ENCODE data around the gene EPB41L2.
"Not testable (repeated sequence)": the region's sequence is repeated elsewhere in the genome, so short reads cannot be mapped to it uniquely, and the experiment has no call there.

EPB41L2 gene

GRCh38 chr6:130815200-130816071, 247.6 kb downstream of the EPB41L2 start:
- H3K9ac ChIP-seq (ENCODE audit: low read depth, low read length), result no peak overlapping the region
- no peak overlapping the region for H3K4me3 ChIP-seq (ENCODE audit: low read depth, low read length)
- no peaks in the 10 kb centered on the region for H3K27me3 ChIP-seq (ENCODE audit: control insufficient read depth, insufficient read depth, low read length)
- no peak overlapping the region for H3K27ac ChIP-seq (ENCODE audit: low read depth, low read length)
- H3K36me3 ChIP-seq (ENCODE audit: control insufficient read depth, insufficient read depth, low read length), result no peaks in the 10 kb centered on the region
- no peaks in the 10 kb centered on the region for H3K4me1 ChIP-seq (ENCODE audit: control insufficient read depth, insufficient read depth, low read length)
- H3K9me3 ChIP-seq (ENCODE audit: control insufficient read depth, insufficient read depth, low read length), result no peaks in the 10 kb centered on the region

- H3K4me3 ChIP-seq (ENCODE audit: low read depth, low read length), result no peak overlapping the region
- H3K9ac ChIP-seq (ENCODE audit: low read depth, low read length), result no peak overlapping the region
- no peaks in the 10 kb centered on the region for H3K9me3 ChIP-seq (ENCODE audit: control insufficient read depth, insufficient read depth, low read length)
- H3K36me3 ChIP-seq (ENCODE audit: control insufficient read depth, insufficient read depth, low read length), result no peaks in the 10 kb centered on the region
- H3K4me1 ChIP-seq (ENCODE audit: control insufficient read depth, insufficient read depth, low read length), result no peaks in the 10 kb centered on the region
- H3K27me3 ChIP-seq (ENCODE audit: control insufficient read depth, insufficient read depth, low read length), result no peaks in the 10 kb centered on the region
- no peak overlapping the region for H3K27ac ChIP-seq (ENCODE audit: low read depth, low read length)
These were observed 248.5 kb downstream of the EPB41L2 start for GRCh38 chr6:130814506-130814905.

GRCh38 chr6:130811932-130812331, 251.1 kb downstream of the EPB41L2 start:
- Histone ChIP-seq H3K9ac (ENCODE audit: low read depth, low read length) (no peak overlapping the region), H3K4me1 (ENCODE audit: control insufficient read depth, insufficient read depth, low read length) (no peaks in the 10 kb centered on the region), H3K4me3 (ENCODE audit: low read depth, low read length) (no peak overlapping the region), H3K9me3 (ENCODE audit: control insufficient read depth, insufficient read depth, low read length) (no peaks in the 10 kb centered on the region), H3K27me3 (ENCODE audit: control insufficient read depth, insufficient read depth, low read length) (no peaks in the 10 kb centered on the region), H3K36me3 (ENCODE audit: control insufficient read depth, insufficient read depth, low read length) (no peaks in the 10 kb centered on the region), H3K27ac (ENCODE audit: low read depth, low read length) (no peak overlapping the region)

- Histone ChIP-seq H3K9ac (ENCODE audit: low read depth, low read length) (no peak overlapping the region), H3K4me3 (ENCODE audit: low read depth, low read length) (no peak overlapping the region), H3K36me3 (ENCODE audit: control insufficient read depth, insufficient read depth, low read length) (no peaks in the 10 kb centered on the region), H3K9me3 (ENCODE audit: control insufficient read depth, insufficient read depth, low read length) (no peaks in the 10 kb centered on the region), H3K27me3 (ENCODE audit: control insufficient read depth, insufficient read depth, low read length) (no peaks in the 10 kb centered on the region), H3K27ac (ENCODE audit: low read depth, low read length) (no peak overlapping the region), H3K4me1 (ENCODE audit: control insufficient read depth, insufficient read depth, low read length) (no peaks in the 10 kb centered on the region)
These were observed 252.6 kb downstream of the EPB41L2 start for GRCh38 chr6:130810307-130811030.

- not testable (repeated sequence) for H3K27me3 ChIP-seq (ENCODE audit: control insufficient read depth, insufficient read depth, low read length); H3K9me3 ChIP-seq (ENCODE audit: control insufficient read depth, insufficient read depth, low read length)
These were observed 261.7 kb downstream of the EPB41L2 start for GRCh38 chr6:130801368-130801767.

GRCh38 chr6:130797061-130797460, 266.0 kb downstream of the EPB41L2 start:
- H3K4me1 ChIP-seq (ENCODE audit: control insufficient read depth, insufficient read depth, low read length), result peaks cover 25% of the 10 kb centered on the region
- no peaks in the 10 kb centered on the region for H3K27me3 ChIP-seq (ENCODE audit: control insufficient read depth, insufficient read depth, low read length)
- no peak overlapping the region for H3K4me3 ChIP-seq (ENCODE audit: low read depth, low read length)
- no peak overlapping the region for H3K9ac ChIP-seq (ENCODE audit: low read depth, low read length)
- peaks cover 7% of the 10 kb centered on the region; the same call in 1 of the 2 replicates for H3K9me3 ChIP-seq (ENCODE audit: control insufficient read depth, insufficient read depth, low read length)
- no peaks in the 10 kb centered on the region for H3K36me3 ChIP-seq (ENCODE audit: control insufficient read depth, insufficient read depth, low read length)
- no peak overlapping the region for H3K27ac ChIP-seq (ENCODE audit: low read depth, low read length)

More at GRCh38 chr6:130801368-130801767, 261.7 kb downstream of the EPB41L2 start:
- H3K9ac ChIP-seq (ENCODE audit: low read depth, low read length); H3K27ac ChIP-seq (ENCODE audit: low read depth, low read length); H3K4me3 ChIP-seq (ENCODE audit: low read depth, low read length); H3K36me3 ChIP-seq (ENCODE audit: control insufficient read depth, insufficient read depth, low read length); H3K4me1 ChIP-seq (ENCODE audit: control insufficient read depth, insufficient read depth, low read length): not testable (repeated sequence)

- no peak overlapping the region for H3K27ac ChIP-seq (ENCODE audit: low read depth, low read length)
- H3K27me3 ChIP-seq (ENCODE audit: control insufficient read depth, insufficient read depth, low read length), result no peaks in the 10 kb centered on the region
- H3K9me3 ChIP-seq (ENCODE audit: control insufficient read depth, insufficient read depth, low read length), result peaks cover 7% of the 10 kb centered on the region; the same call in 1 of the 2 replicates
- no peaks in the 10 kb centered on the region for H3K36me3 ChIP-seq (ENCODE audit: control insufficient read depth, insufficient read depth, low read length)
- peaks cover 25% of the 10 kb centered on the region for H3K4me1 ChIP-seq (ENCODE audit: control insufficient read depth, insufficient read depth, low read length)
- H3K9ac ChIP-seq (ENCODE audit: low read depth, low read length), result no peak overlapping the region
- H3K4me3 ChIP-seq (ENCODE audit: low read depth, low read length), result no peak overlapping the region
These were observed 266.6 kb downstream of the EPB41L2 start for GRCh38 chr6:130796313-130796905.

GRCh38 chr6:130794738-130795137, 268.3 kb downstream of the EPB41L2 start:
- peaks cover 3% of the 10 kb centered on the region; the same call in 1 of the 2 replicates for H3K9me3 ChIP-seq (ENCODE audit: control insufficient read depth, insufficient read depth, low read length)
- no peak overlapping the region for H3K9ac ChIP-seq (ENCODE audit: low read depth, low read length)
- no peaks in the 10 kb centered on the region for H3K27me3 ChIP-seq (ENCODE audit: control insufficient read depth, insufficient read depth, low read length)
- H3K36me3 ChIP-seq (ENCODE audit: control insufficient read depth, insufficient read depth, low read length), result no peaks in the 10 kb centered on the region
- no peak overlapping the region for H3K27ac ChIP-seq (ENCODE audit: low read depth, low read length)
- H3K4me1 ChIP-seq (ENCODE audit: control insufficient read depth, insufficient read depth, low read length), result peaks cover 25% of the 10 kb centered on the region
- no peak overlapping the region for H3K4me3 ChIP-seq (ENCODE audit: low read depth, low read length)

- Histone ChIP-seq H3K27me3 (ENCODE audit: control insufficient read depth, insufficient read depth, low read length) (no peaks in the 10 kb centered on the region), H3K4me3 (ENCODE audit: low read depth, low read length) (no peak overlapping the region), H3K36me3 (ENCODE audit: control insufficient read depth, insufficient read depth, low read length) (no peaks in the 10 kb centered on the region), H3K9ac (ENCODE audit: low read depth, low read length) (no peak overlapping the region), H3K9me3 (ENCODE audit: control insufficient read depth, insufficient read depth, low read length) (peaks cover 3% of the 10 kb centered on the region; the same call in 1 of the 2 replicates), H3K27ac (ENCODE audit: low read depth, low read length) (no peak overlapping the region), H3K4me1 (ENCODE audit: control insufficient read depth, insufficient read depth, low read length) (peaks cover 25% of the 10 kb centered on the region)
These were observed 268.9 kb downstream of the EPB41L2 start for GRCh38 chr6:130794010-130794697.

Measured in HUES48 (cell line).